GM19238 (cell line): ENCODE measurements around the gene SNAP29.
"Not testable (repeated sequence)": the region's sequence is repeated elsewhere in the genome, so short reads cannot be mapped to it uniquely, and the experiment has no call there.

Experiments
- DNase-seq: peaks from one replicate; pipeline ENCODE4 v3.0.0; 2011; ENCODE audit warnings: low spot score; ENCODE audit not compliant: insufficient read length

The SNAP29 gene

DNA sequence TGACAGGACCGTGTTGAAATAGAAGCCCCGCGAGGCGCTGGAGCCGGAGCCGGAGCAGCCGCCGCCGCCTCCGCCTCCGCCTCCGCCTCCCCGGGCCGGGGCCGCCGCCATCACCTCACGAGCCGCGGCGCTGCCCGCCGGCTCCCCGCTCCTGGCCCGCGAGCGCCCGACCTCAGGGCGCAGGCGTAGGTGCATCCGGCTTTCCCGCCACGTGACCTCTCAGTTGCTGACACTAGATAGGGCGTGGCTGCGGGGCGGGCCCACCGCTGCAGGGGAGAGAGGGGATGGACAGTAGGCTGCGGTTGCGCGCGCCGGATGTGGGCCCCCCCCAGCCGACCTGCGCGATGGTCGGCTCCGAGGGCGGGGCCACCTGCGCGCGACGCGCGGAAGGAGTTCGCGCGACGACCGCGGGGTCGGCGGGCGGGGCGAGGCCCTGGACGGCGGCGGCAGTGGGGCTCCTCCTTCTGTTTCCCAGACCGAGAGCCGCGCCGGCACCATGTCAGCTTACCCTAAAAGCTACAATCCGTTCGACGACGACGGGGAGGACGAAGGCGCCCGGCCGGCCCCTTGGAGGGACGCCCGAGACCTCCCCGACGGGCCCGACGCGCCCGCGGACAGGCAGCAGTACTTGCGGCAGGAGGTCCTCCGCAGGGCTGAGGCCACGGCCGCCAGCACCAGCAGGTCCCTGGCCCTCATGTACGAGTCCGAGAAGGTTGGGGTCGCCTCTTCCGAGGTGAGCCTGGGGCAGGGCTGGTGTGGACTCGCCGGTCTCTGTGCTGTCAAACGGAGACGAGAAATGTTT lies at the start of gene SNAP29, which contains the start of gene PI4KA:
SNAP29 (plus strand) TSS at position 393 of the 802 bp plus-strand sequence; CDS start at position 497, 104 bp downstream.
PI4KA (minus strand) TSS at position 197 of the 802 bp plus-strand sequence; CDS start at position 111, 86 bp downstream.
- DNase-seq = peak; percentile 99

GRCh38 chr22:20809538-20810185 lies 49.1 kb upstream of the SNAP29 start:
- DNase-seq = no peak

- DNase-seq = no peak
These were observed 48.2 kb upstream of the SNAP29 start for GRCh38 chr22:20810645-20811044.

DNA sequence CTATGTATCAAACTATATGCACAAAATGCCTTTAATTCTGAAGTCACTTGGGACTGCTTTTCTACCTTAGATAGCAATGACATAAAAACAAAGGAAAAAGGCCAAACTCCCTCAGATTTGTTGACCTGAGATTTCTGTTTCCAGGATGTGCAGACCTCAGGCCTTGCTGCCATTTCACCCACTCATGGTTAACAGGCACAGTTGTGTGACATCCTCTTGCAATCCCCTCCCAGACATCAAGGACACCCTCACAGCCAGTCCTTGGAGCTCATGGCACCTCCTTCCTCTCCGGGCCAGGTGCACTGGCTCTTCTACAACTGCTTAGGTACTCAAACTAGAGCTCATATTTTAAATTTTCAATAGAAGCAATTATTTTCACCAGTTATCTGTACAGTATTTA lies 47.6 kb upstream of the SNAP29 start:
- no peak for DNase-seq

DNA sequence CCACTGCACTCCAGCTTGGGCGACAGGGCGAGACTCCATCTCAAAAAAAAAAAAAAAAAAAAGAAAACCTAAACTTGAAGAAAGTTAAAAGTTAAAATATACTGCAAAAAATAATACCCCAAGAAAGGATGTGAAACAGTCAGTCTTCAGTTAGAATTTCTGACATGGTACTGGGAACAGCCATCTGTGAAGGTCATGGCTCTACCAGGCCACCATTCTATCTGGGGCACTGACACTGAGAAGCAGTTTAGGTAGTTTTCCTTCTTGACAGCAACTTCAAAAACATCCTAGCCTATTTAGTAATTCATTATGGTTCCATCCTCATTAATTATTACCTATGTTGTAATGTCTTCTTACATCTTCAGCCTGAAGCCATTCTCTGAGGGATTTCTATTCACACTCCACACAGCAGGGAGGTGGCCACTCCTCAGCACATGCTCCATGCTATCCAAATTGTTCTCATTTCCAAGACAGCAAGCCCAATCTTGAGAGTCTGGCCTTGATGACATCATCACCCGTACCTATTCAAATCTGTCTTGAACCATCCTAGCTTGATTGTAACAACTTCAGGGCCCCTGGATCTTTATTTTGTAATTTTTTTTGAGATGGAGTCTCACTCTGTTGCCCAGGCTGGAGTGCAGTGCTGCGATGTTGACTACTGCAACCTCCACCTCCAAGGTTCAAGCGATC lies 46.7 kb upstream of the SNAP29 start:
- no peak for DNase-seq

GRCh38 chr22:20813056-20813455 lies 45.8 kb upstream of the SNAP29 start:
- no peak for DNase-seq

- no peak for DNase-seq
These were observed 44.5 kb upstream of the SNAP29 start for GRCh38 chr22:20814221-20814808.

GRCh38 chr22:20815477-20816050 lies 43.2 kb upstream of the SNAP29 start:
- no peak for DNase-seq

DNA sequence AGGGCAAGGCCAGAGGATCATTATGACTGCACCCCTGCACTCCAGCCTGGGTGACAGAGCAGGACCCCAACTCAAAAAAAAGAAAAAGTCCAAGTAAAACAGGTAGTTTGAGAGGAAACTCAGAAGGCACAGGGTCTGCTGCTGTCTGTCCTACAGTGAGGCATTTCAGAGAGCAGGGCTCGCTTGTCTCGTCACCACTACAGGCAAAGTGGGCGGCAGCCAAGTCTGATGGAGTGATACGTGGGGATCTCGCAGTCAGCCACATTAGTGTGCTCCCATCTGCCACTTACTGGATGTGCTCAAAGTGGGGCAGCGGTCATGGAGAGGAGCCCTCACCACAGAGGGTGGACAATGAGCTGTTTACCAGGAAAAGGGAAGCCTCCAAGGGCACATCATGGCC lies 42.2 kb upstream of the SNAP29 start:
- no peak for DNase-seq

GRCh38 chr22:20818471-20818870 lies 40.3 kb upstream of the SNAP29 start:
- no peak for DNase-seq

- no peak for DNase-seq
These were observed 39.3 kb upstream of the SNAP29 start for GRCh38 chr22:20819471-20819870.

GRCh38 chr22:20821717-20822239 lies 37.0 kb upstream of the SNAP29 start:
- DNase-seq = not testable (repeated sequence)

- no peak for DNase-seq
These were observed 36.6 kb upstream of the SNAP29 start for GRCh38 chr22:20822240-20822639.

GRCh38 chr22:20823264-20823663 lies 35.5 kb upstream of the SNAP29 start:
- no peak for DNase-seq

DNA sequence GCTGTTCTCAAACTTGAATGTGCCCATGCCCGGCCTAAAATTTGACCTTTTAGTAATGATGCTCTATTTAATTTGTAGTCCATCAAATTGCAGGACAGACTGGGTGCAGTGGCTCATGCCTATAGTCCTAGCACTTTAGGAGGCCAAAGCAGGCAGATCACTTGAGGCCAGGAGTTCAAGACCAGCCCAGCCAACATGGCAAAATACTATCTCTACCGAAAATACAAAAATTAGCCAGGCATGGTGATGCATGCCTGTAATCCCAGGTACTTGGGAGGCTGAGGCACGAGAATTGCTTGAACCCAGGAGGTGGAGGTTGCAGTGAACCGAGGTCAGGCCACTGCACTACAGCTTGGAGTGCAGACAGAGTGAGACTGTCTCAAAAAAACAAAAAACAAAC lies 33.6 kb upstream of the SNAP29 start:
- not testable (repeated sequence) for DNase-seq

- no peak for DNase-seq
These were observed 33.2 kb upstream of the SNAP29 start for GRCh38 chr22:20825624-20826023.

GRCh38 chr22:20826373-20827152 lies 32.2 kb upstream of the SNAP29 start:
- DNase-seq = not testable (repeated sequence)

DNA sequence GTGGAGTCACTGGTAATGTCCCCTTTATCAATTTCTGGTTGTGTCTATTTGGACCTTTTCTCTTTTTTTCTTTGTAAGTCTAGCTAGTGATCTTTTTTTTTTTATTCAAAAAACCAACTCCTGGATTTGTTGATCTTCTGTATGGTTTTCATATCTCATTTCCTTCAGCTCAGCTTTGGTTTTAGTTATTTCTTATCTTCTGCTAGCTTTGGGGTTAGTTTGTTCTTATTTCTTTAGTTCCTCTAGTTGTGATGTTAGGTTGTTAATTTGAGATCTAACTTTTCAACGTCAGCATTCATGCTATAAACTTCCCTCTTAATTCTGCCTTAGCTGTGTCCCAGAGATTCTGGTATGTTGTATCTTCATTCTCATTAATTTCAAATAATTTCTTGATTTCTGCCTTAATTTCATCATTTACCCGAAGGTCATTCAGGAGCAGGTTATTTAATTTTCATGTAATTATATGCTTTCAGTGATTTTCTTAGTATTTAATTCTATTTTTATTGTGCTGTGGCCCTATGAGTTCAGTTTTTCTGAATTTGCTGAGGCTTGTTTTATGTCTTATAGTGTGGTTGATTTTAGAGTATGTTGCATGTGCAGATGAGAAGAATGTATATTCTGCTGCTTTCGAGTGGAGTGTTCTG lies 29.2 kb upstream of the SNAP29 start:
- DNase-seq = no peak

DNA sequence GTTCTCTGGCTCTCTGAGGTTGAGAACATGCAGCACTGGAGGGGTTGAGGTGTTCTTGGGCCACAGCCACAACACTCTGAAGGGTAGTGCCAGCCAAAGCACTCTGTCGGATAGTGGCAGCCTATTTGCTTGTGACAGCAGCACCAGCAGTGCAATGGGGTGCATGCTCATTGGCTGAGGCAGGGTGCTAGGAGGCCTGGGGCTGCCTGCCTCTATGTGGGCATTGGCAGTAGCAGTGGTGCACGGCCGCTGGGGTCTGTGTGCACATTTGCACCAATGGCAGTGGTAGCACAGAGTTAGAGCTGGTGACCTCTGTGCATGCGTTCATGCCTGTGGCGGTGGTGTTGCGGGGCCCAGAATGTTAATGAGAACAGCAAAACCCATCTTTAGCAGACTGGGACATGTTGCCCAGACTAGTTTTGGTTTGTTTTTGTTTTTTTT lies 25.6 kb upstream of the SNAP29 start:
- no peak for DNase-seq

DNA sequence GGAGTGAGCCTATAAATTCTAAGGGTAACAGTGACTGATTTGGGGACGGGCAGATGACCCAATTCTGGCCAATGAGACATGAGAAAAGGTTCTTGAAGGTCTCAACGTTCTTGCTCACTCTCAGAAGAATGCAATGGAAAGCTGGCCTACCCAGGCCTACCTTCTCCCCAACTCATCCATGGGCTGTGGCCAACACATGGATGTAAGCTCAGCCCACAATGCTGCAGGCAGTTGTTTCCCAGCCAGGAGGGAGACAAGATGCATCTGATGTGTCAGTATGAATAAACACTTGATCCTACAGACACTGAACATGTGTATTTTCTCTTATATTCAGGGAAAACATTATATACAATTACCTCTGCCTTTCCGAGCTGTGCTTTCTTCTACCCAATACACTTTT lies 24.6 kb upstream of the SNAP29 start:
- DNase-seq = no peak
